ENCODE results near the gene CFB. TPM values are rescaled to one million over a fixed set of nuclear protein-coding genes. Genes with fewer than 3 reads are reported as not detected.

CFB gene
- total RNA-seq, 1 donor from 2014 or later = 13.8 TPM

DNA sequence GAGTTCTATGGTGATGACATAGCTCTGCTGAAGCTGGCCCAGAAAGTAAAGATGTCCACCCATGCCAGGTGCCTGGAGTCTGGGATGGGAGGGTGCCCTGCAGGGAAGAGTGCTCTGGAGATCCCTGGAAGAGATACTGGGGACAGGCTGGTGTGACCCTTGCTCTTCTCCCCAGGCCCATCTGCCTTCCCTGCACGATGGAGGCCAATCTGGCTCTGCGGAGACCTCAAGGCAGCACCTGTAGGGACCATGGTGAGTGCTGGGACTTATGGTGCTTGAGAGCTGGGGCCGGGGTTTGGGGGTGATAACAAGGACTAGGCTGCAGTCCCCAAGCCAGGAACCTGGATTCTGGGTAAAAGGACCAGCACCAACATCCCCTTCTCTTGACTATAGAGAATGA lies 2.2 kb upstream of the CFB start:
- TF ChIP-seq, protein P1, sequence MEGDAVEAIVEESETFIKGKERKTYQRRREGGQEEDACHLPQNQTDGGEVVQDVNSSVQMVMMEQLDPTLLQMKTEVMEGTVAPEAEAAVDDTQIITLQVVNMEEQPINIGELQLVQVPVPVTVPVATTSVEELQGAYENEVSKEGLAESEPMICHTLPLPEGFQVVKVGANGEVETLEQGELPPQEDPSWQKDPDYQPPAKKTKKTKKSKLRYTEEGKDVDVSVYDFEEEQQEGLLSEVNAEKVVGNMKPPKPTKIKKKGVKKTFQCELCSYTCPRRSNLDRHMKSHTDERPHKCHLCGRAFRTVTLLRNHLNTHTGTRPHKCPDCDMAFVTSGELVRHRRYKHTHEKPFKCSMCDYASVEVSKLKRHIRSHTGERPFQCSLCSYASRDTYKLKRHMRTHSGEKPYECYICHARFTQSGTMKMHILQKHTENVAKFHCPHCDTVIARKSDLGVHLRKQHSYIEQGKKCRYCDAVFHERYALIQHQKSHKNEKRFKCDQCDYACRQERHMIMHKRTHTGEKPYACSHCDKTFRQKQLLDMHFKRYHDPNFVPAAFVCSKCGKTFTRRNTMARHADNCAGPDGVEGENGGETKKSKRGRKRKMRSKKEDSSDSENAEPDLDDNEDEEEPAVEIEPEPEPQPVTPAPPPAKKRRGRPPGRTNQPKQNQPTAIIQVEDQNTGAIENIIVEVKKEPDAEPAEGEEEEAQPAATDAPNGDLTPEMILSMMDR (IDR thresholded peaks at IDR 0.05; ENCODE audit: insufficient read depth, low read length, poor library complexity, severe bottlenecking) = no peak
- Histone ChIP-seq H3K27me3 (ENCODE audit: control insufficient read depth, insufficient read depth, low read length) (peaks cover 14% of the 10 kb centered on the region), H3K4me3 (ENCODE audit: low read depth, low read length) (no peak overlapping the region), H3K36me3 (ENCODE audit: control insufficient read depth, insufficient read depth, low read length) (no peaks in the 10 kb centered on the region)
- no peak for DNase-seq (ENCODE audit: low read depth)

DNA sequence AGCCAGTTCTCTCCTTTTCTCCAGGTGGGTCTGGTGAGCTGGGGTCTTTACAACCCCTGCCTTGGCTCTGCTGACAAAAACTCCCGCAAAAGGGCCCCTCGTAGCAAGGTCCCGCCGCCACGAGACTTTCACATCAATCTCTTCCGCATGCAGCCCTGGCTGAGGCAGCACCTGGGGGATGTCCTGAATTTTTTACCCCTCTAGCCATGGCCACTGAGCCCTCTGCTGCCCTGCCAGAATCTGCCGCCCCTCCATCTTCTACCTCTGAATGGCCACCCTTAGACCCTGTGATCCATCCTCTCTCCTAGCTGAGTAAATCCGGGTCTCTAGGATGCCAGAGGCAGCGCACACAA lies 765 bp upstream of the CFB start:
- no peak for DNase-seq (ENCODE audit: low read depth)
- Histone ChIP-seq H3K27me3 (ENCODE audit: control insufficient read depth, insufficient read depth, low read length) (peaks cover 14% of the 10 kb centered on the region), H3K36me3 (ENCODE audit: control insufficient read depth, insufficient read depth, low read length) (no peaks in the 10 kb centered on the region), H3K4me3 (ENCODE audit: low read depth, low read length) (no peak overlapping the region)
- TF ChIP-seq, protein P1 (IDR thresholded peaks at IDR 0.05; ENCODE audit: insufficient read depth, low read length, poor library complexity, severe bottlenecking) = no peak

DNA sequence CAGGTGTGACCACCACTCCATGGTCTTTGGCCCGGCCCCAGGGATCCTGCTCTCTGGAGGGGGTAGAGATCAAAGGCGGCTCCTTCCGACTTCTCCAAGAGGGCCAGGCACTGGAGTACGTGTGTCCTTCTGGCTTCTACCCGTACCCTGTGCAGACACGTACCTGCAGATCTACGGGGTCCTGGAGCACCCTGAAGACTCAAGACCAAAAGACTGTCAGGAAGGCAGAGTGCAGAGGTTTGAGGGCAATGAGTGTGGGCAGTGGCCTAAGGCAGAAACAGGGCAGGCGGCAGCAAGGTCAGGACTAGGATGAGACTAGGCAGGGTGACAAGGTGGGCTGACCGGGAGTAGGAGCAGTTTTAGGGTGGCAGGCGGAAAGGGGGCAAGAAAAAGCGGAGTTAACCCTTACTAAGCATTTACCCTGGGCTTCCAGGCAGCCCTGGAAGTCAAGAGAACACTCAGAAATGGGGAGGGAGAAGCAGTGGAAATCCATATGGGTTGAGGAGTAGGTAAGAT lies 533 bp downstream of the CFB start:
- Histone ChIP-seq H3K27me3 (ENCODE audit: control insufficient read depth, insufficient read depth, low read length) (peaks cover 14% of the 10 kb centered on the region), H3K4me3 (ENCODE audit: low read depth, low read length) (no peak overlapping the region), H3K36me3 (ENCODE audit: control insufficient read depth, insufficient read depth, low read length) (no peaks in the 10 kb centered on the region)
- DNase-seq (ENCODE audit: low read depth) = no peak
- TF ChIP-seq, protein P1 (IDR thresholded peaks at IDR 0.05; ENCODE audit: insufficient read depth, low read length, poor library complexity, severe bottlenecking) = no peak

DNA sequence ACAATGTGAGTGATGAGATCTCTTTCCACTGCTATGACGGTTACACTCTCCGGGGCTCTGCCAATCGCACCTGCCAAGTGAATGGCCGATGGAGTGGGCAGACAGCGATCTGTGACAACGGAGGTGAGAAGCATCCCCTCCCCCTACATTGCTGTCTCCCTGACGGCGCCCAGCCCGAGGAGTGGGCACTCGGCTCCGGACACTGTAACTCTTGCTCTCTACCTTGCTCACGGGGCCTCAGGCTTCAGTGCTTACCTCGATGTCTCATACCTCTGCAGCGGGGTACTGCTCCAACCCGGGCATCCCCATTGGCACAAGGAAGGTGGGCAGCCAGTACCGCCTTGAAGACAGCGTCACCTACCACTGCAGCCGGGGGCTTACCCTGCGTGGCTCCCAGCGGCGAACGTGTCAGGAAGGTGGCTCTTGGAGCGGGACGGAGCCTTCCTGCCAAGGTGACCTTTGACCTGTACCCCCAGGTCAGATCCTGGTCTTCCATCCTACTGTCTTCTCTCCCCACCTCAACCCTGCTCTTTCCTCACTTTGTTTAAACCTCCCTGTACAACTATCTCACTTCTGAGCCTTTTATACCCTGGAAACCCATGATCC lies 1.3 kb downstream of the CFB start:
- DNase-seq (ENCODE audit: low read depth) = no peak
- Histone ChIP-seq H3K36me3 (ENCODE audit: control insufficient read depth, insufficient read depth, low read length) (no peaks in the 10 kb centered on the region), H3K4me3 (ENCODE audit: low read depth, low read length) (no peak overlapping the region), H3K27me3 (ENCODE audit: control insufficient read depth, insufficient read depth, low read length) (peaks cover 14% of the 10 kb centered on the region)
- TF ChIP-seq, protein P1 (IDR thresholded peaks at IDR 0.05; ENCODE audit: insufficient read depth, low read length, poor library complexity, severe bottlenecking) = no peak

DNA sequence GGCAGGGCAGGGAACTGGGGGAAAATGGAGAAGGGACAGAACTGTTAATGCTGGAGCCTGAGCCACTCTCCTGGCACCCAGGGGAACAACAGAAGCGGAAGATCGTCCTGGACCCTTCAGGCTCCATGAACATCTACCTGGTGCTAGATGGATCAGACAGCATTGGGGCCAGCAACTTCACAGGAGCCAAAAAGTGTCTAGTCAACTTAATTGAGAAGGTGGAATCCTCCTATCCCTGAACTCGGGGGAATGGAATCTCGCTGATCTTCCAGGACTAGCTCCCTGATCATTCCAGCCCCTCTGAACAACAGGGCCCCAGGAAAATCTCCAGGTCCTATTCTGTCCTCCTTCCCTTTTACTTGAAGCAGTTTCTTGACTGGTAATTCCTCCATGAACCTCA lies 2.0 kb downstream of the CFB start:
- no peak overlapping the region for H3K4me3 ChIP-seq (ENCODE audit: low read depth, low read length)
- no peaks in the 10 kb centered on the region for H3K36me3 ChIP-seq (ENCODE audit: control insufficient read depth, insufficient read depth, low read length)
- peaks cover 10% of the 10 kb centered on the region for H3K27me3 ChIP-seq (ENCODE audit: control insufficient read depth, insufficient read depth, low read length)
- TF ChIP-seq, protein P1 (IDR thresholded peaks at IDR 0.05; ENCODE audit: insufficient read depth, low read length, poor library complexity, severe bottlenecking) = no peak
- no peak for DNase-seq (ENCODE audit: low read depth)

DNA sequence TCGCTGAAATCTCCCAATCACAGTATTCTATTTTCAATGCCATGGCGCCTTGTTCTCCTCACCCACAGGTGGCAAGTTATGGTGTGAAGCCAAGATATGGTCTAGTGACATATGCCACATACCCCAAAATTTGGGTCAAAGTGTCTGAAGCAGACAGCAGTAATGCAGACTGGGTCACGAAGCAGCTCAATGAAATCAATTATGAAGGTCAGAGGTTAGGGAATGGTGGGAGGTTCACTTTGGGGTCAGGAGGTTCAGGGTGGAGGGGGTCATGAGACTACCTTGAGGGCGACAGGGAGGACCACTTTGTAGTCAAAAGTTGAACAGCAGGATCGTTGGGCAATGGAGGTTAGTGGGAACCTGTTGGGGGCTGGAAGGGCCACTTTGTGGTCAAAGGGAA lies 2.4 kb downstream of the CFB start:
- peaks cover 9% of the 10 kb centered on the region for H3K27me3 ChIP-seq (ENCODE audit: control insufficient read depth, insufficient read depth, low read length)
- no peaks in the 10 kb centered on the region for H3K36me3 ChIP-seq (ENCODE audit: control insufficient read depth, insufficient read depth, low read length)
- TF ChIP-seq, protein P1 (IDR thresholded peaks at IDR 0.05; ENCODE audit: insufficient read depth, low read length, poor library complexity, severe bottlenecking) = no peak
- no peak for DNase-seq (ENCODE audit: low read depth)
- no peak overlapping the region for H3K4me3 ChIP-seq (ENCODE audit: low read depth, low read length)
